Breast epithelium (tissue), 4 donors: ENCODE measurements around the gene FNBP1. TPM values are rescaled to one million over a fixed set of nuclear protein-coding genes. Genes with fewer than 3 reads are reported as not detected.
A peak's percentile ranks its signal among the peaks of the same experiment; 100 is the strongest.

Experiments
- DNase-seq, 2 donors: peaks; one replicate each; pipeline ENCODE4 v3.0.0-alpha.2; 2019; ENCODE audit warnings: low spot score in 2 of 2
- H3K27ac ChIP-seq, 2 donors: fragments of 200-600 bp; sonication (generic) in 1 of 2; one replicate each; pipeline ENCODE4 v1.5.1; 2016 to 2019; ENCODE audit warnings: mild to moderate bottlenecking in 1 of 2
- H3K27me3 ChIP-seq, 2 donors: fragments of 200-600 bp; sonication (generic) in 1 of 2; one replicate each; pipeline versions ENCODE4 v1.5.1 to v1.6.0; 2017 to 2019; ENCODE audit warnings: control low read depth in 1 of 2, mild to moderate bottlenecking in 1 of 2
- H3K36me3 ChIP-seq: fragments of 200-600 bp; one replicate; pipeline ENCODE4 v1.5.1; 2019
- H3K4me1 ChIP-seq, 2 donors: fragments of 200-600 bp; sonication (generic); one replicate each; pipeline ENCODE4 v1.5.1; 2016 to 2019; ENCODE audit warnings: control low read depth in 1 of 2
- H3K4me3 ChIP-seq, 3 donors: fragments of 200-600 bp; sonication (generic); 1 replicate in 2 of 3; 2 replicates in 1 of 3; pipeline ENCODE4 v1.5.1; 2016 to 2019; ENCODE audit warnings: mild to moderate bottlenecking in 3 of 3, moderate library complexity in 2 of 3
- H3K9me3 ChIP-seq, 2 donors: fragments of 200-600 bp; sonication (generic) in 1 of 2; one replicate each; pipeline ENCODE4 v1.5.1; 2016 to 2019; ENCODE audit warnings: control low read depth in 1 of 2
- POLR2A ChIP-seq: fragments of 450-650 bp; IDR thresholded peaks from one replicate; pipeline ENCODE4 v1.6.1; 2016; ENCODE audit warnings: antibody characterized with exemption, mild to moderate bottlenecking, moderate library complexity
- POLR2AphosphoS5 ChIP-seq, 3 donors: sonication (generic); formaldehyde crosslinking; IDR thresholded peaks; one replicate each; pipeline ENCODE4 v1.6.1; 2017; ENCODE audit warnings: antibody characterized with exemption in 3 of 3
- intact Hi-C: fragments of 100-400 bp; cut with DNase I; formaldehyde crosslinking; loops from one replicate; pipeline ENCODE4 v1.15.1; 2023; ENCODE audit warnings: low total_unique reads
- total RNA-seq, 3 donors: library from RNA; depleted of rRNA; stranded (reverse); fragments of >200 nt; gene quantifications; one replicate each; pipeline ENCODE4 v1.1.0, GENCODE V29; 2016
- TF ChIP-seq, protein P1 (sequence below), 3 donors: fragments of 450-650 bp; IDR thresholded peaks; one replicate each; pipeline ENCODE4 v1.5.1; 2016 to 2017; ENCODE audit warnings: antibody characterized with exemption in 3 of 3, mild to moderate bottlenecking in 3 of 3, moderate library complexity in 3 of 3

The FNBP1 gene
- total RNA-seq, 3 donors from 2014 or later = 31.3 to 49.8 (median 41.9) TPM

DNA sequence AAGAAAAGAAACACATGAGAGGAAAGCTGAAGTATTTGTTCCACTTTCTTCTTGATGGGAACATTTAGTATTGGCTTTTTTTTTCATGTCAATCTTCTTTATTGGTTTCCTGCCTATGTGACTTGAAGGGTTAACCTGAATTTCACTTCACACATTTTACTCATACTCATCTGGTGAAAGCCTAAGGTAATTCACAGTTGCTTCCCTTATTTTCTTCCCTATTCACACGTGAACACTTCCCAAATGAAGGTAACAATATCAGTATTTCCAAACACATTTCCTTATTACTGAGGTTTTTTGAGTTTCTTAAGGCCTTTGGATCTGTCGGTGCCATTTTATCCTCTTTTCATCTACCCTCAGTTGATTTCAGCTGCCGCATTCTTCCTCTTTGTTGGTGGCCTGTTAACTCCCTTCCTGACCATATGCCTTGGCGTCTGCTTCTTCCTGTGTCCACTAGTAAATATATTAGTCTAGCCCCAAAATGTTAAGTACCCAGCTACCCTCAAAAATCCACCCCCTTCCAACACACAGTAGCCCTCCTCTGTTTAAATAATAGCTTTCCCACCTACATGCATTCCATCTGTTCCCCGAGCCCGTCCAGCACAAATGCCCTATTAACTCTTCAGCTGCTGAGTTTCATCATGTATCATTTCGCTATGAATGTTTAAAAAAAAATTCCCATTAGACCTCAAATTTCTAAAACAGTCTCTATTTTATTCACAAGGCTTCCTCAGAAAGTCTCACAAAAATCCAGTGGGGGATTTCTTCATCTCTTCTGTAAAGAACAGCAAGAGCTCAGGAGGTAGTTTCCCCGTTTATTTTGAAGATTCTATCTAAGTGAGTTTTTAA lies 110.5 kb downstream of the FNBP1 start:
- TF ChIP-seq, protein P1, sequence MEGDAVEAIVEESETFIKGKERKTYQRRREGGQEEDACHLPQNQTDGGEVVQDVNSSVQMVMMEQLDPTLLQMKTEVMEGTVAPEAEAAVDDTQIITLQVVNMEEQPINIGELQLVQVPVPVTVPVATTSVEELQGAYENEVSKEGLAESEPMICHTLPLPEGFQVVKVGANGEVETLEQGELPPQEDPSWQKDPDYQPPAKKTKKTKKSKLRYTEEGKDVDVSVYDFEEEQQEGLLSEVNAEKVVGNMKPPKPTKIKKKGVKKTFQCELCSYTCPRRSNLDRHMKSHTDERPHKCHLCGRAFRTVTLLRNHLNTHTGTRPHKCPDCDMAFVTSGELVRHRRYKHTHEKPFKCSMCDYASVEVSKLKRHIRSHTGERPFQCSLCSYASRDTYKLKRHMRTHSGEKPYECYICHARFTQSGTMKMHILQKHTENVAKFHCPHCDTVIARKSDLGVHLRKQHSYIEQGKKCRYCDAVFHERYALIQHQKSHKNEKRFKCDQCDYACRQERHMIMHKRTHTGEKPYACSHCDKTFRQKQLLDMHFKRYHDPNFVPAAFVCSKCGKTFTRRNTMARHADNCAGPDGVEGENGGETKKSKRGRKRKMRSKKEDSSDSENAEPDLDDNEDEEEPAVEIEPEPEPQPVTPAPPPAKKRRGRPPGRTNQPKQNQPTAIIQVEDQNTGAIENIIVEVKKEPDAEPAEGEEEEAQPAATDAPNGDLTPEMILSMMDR (IDR thresholded peaks at IDR 0.05) = no peak
- no peak for TF ChIP-seq POLR2A
- peak overlapping the region; percentile 52 to 60 for H3K27ac ChIP-seq
- intact Hi-C loops = no loop called here

GRCh38 chr9:129930743-129931142 lies 112.2 kb downstream of the FNBP1 start:
- no peaks in the 10 kb centered on the region for H3K4me1 ChIP-seq
- H3K9me3 ChIP-seq = no peaks in the 10 kb centered on the region
- peak overlapping the region in 1 of 2 donors; percentile 3 for H3K27ac ChIP-seq
- intact Hi-C loops = no loop called here
- H3K4me3 ChIP-seq = no peak overlapping the region
- H3K27me3 ChIP-seq = no peaks in the 10 kb centered on the region
- H3K36me3 ChIP-seq = no peaks in the 10 kb centered on the region
- TF ChIP-seq POLR2AphosphoS5 (IDR thresholded peaks at IDR 0.05) (no peak), POLR2A (no peak)
- TF ChIP-seq, protein P1 (IDR thresholded peaks at IDR 0.05) = no peak
- no peak for DNase-seq

More for the DNA sequence above, 110.5 kb downstream of the FNBP1 start:
- no peaks in the 10 kb centered on the region for H3K4me1 ChIP-seq
- no peak for DNase-seq
- H3K27me3 ChIP-seq = no peaks in the 10 kb centered on the region
- H3K9me3 ChIP-seq = no peaks in the 10 kb centered on the region
- no peaks in the 10 kb centered on the region for H3K36me3 ChIP-seq
- H3K4me3 ChIP-seq = no peak overlapping the region

GRCh38 chr9:129929496-129930125 lies 113.4 kb downstream of the FNBP1 start:
- intact Hi-C loops = no loop called here
- Histone ChIP-seq H3K9me3 (no peaks in the 10 kb centered on the region), H3K4me1 (no peaks in the 10 kb centered on the region), H3K4me3 (no peak overlapping the region), H3K27ac (no peak overlapping the region), H3K27me3 (no peaks in the 10 kb centered on the region), H3K36me3 (no peaks in the 10 kb centered on the region)
- no peak for DNase-seq
- TF ChIP-seq POLR2AphosphoS5 (IDR thresholded peaks at IDR 0.05) (no peak), POLR2A (no peak)
- TF ChIP-seq, protein P1 (IDR thresholded peaks at IDR 0.05) = no peak

GRCh38 chr9:129923589-129923988 lies 119.4 kb downstream of the FNBP1 start:
- no peak for DNase-seq
- Histone ChIP-seq H3K36me3 (peaks cover 5% of the 10 kb centered on the region), H3K27me3 (no peaks in the 10 kb centered on the region), H3K4me3 (no peak overlapping the region), H3K4me1 (no peaks in the 10 kb centered on the region), H3K27ac (no peak overlapping the region), H3K9me3 (no peaks in the 10 kb centered on the region)
- intact Hi-C loops = no loop called here
- TF ChIP-seq, protein P1 (IDR thresholded peaks at IDR 0.05) = no peak
- no peak for TF ChIP-seq POLR2AphosphoS5 (IDR thresholded peaks at IDR 0.05)
- no peak for TF ChIP-seq POLR2A

GRCh38 chr9:129921905-129922304 lies 121.1 kb downstream of the FNBP1 start:
- no peaks in the 10 kb centered on the region for H3K27me3 ChIP-seq
- no peaks in the 10 kb centered on the region for H3K9me3 ChIP-seq
- H3K4me3 ChIP-seq = no peak overlapping the region
- H3K4me1 ChIP-seq = no peaks in the 10 kb centered on the region
- TF ChIP-seq, protein P1 (IDR thresholded peaks at IDR 0.05) = no peak
- TF ChIP-seq POLR2A (no peak), POLR2AphosphoS5 (IDR thresholded peaks at IDR 0.05) (no peak)
- no peak for DNase-seq
- no peak overlapping the region for H3K27ac ChIP-seq
- H3K36me3 ChIP-seq = peaks cover 5% of the 10 kb centered on the region
- intact Hi-C loops = no loop called here
